Gastrocnemius medialis (tissue), 4 donors: ENCODE data around the gene TMEM131L.

Experiments
- POLR2A ChIP-seq, 2 donors: fragments of 450-650 bp; IDR thresholded peaks; one replicate each; pipeline ENCODE4 v1.6.1; 2017; ENCODE audit warnings: antibody characterized with exemption in 2 of 2, mild to moderate bottlenecking in 2 of 2, moderate library complexity in 2 of 2
- TF ChIP-seq, protein P1 (sequence below), 5 experiments: fragments of 450-650 bp in 3 of 5; fragments of 200-600 bp in 2 of 5; sonication (generic) in 2 of 5; IDR thresholded peaks in 4 of 5; conservative IDR thresholded peaks in 1 of 5; 1 replicate in 4 of 5; 2 replicates in 1 of 5; pipeline ENCODE4 v1.5.1; 2016 to 2019; ENCODE audit warnings: antibody characterized with exemption in 5 of 5, mild to moderate bottlenecking in 3 of 5, moderate library complexity in 3 of 5

GRCh38 chr4:153451911-153452657, 14.1 kb upstream of the TMEM131L start:
- TF ChIP-seq, protein P1, sequence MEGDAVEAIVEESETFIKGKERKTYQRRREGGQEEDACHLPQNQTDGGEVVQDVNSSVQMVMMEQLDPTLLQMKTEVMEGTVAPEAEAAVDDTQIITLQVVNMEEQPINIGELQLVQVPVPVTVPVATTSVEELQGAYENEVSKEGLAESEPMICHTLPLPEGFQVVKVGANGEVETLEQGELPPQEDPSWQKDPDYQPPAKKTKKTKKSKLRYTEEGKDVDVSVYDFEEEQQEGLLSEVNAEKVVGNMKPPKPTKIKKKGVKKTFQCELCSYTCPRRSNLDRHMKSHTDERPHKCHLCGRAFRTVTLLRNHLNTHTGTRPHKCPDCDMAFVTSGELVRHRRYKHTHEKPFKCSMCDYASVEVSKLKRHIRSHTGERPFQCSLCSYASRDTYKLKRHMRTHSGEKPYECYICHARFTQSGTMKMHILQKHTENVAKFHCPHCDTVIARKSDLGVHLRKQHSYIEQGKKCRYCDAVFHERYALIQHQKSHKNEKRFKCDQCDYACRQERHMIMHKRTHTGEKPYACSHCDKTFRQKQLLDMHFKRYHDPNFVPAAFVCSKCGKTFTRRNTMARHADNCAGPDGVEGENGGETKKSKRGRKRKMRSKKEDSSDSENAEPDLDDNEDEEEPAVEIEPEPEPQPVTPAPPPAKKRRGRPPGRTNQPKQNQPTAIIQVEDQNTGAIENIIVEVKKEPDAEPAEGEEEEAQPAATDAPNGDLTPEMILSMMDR (IDR thresholded peaks at IDR 0.05 in 4 of 5, conservative IDR thresholded peaks at IDR 0.05 in 1 of 5): no peak
- TF ChIP-seq POLR2A (IDR thresholded peaks at IDR 0.05): no peak
